Gastrocnemius medialis (tissue), 4 donors: ENCODE results near the gene ZRANB3. TPM values are rescaled to one million over a fixed set of nuclear protein-coding genes. Genes with fewer than 3 reads are reported as not detected.
"Not testable (repeated sequence)": the region's sequence is repeated elsewhere in the genome, so short reads cannot be mapped to it uniquely, and the experiment has no call there.

Source experiments
- ATAC-seq, 2 donors: fragments of 150-250 bp; one replicate each; pipeline ENCODE4 v1.9.1; 2016
- DNase-seq, 2 donors: peaks; one replicate each; pipeline ENCODE4 v3.0.0-alpha.2; 2019
- H3K27ac ChIP-seq, 4 donors: fragments of 200-600 bp; sonication (generic); 1 replicate in 1 of 4; 2 replicates in 3 of 4; pipeline ENCODE4 v1.5.1; 2016 to 2018; ENCODE audit warnings: mild to moderate bottlenecking in 2 of 4, moderate library complexity in 1 of 4
- H3K27me3 ChIP-seq, 3 donors: fragments of 200-600 bp; sonication (generic) in 2 of 3; 1 replicate in 1 of 3; 2 replicates in 2 of 3; pipeline versions ENCODE4 v1.5.1 to v1.6.0; 2016 to 2019; ENCODE audit warnings: mild to moderate bottlenecking in 1 of 3, moderate library complexity in 1 of 3
- H3K36me3 ChIP-seq, 2 donors: fragments of 200-600 bp; sonication (generic) in 1 of 2; one replicate each; pipeline ENCODE4 v1.5.1; 2017 to 2018
- H3K4me1 ChIP-seq, 2 donors: fragments of 200-600 bp; sonication (generic) in 1 of 2; one replicate each; pipeline ENCODE4 v1.5.1; 2016 to 2017; ENCODE audit warnings: mild to moderate bottlenecking in 2 of 2
- H3K4me3 ChIP-seq, 4 donors: fragments of 200-600 bp; sonication (generic) in 3 of 4; 1 replicate in 1 of 4; 2 replicates in 3 of 4; pipeline ENCODE4 v1.5.1; 2016 to 2019; ENCODE audit warnings: mild to moderate bottlenecking in 2 of 4
- H3K9me3 ChIP-seq, 3 donors: fragments of 200-600 bp; sonication (generic) in 2 of 3; 1 replicate in 1 of 3; 2 replicates in 2 of 3; pipeline ENCODE4 v1.5.1; 2016 to 2019
- POLR2A ChIP-seq, 2 donors: fragments of 450-650 bp; IDR thresholded peaks; one replicate each; pipeline ENCODE4 v1.6.1; 2017; ENCODE audit warnings: antibody characterized with exemption in 2 of 2, mild to moderate bottlenecking in 2 of 2, moderate library complexity in 2 of 2
- in situ Hi-C, 4 donors: fragments of 200-750 bp; cut with MboI; loops; one replicate each; pipeline versions ENCODE4 v1.15.0 to v1.8.0; 2017; ENCODE audit warnings: low sequenced_read_pairs in 4 of 4
- intact Hi-C: fragments of 100-400 bp; cut with DNase I; formaldehyde crosslinking; loops from one replicate; pipeline ENCODE4 v1.15.1; 2023; ENCODE audit warnings: low total_unique reads
- total RNA-seq, 4 donors: library from RNA; depleted of rRNA; stranded (reverse); fragments of >200 nt; gene quantifications; one replicate each; pipeline versions ENCODE4 v1.1.0 to v1.2.3, GENCODE V29; 2016
- TF ChIP-seq, protein P1 (sequence below), 5 experiments: fragments of 450-650 bp in 3 of 5; fragments of 200-600 bp in 2 of 5; sonication (generic) in 2 of 5; IDR thresholded peaks in 4 of 5; conservative IDR thresholded peaks in 1 of 5; 1 replicate in 4 of 5; 2 replicates in 1 of 5; pipeline ENCODE4 v1.5.1; 2016 to 2019; ENCODE audit warnings: antibody characterized with exemption in 5 of 5, mild to moderate bottlenecking in 3 of 5, moderate library complexity in 3 of 5

The ZRANB3 gene
- total RNA-seq, 4 donors from 2014 or later = 1.9 to 4.8 (median 2.9) TPM

GRCh38 chr2:135510577-135510976 is 20.4 kb downstream of the ZRANB3 start:
- TF ChIP-seq, protein P1, sequence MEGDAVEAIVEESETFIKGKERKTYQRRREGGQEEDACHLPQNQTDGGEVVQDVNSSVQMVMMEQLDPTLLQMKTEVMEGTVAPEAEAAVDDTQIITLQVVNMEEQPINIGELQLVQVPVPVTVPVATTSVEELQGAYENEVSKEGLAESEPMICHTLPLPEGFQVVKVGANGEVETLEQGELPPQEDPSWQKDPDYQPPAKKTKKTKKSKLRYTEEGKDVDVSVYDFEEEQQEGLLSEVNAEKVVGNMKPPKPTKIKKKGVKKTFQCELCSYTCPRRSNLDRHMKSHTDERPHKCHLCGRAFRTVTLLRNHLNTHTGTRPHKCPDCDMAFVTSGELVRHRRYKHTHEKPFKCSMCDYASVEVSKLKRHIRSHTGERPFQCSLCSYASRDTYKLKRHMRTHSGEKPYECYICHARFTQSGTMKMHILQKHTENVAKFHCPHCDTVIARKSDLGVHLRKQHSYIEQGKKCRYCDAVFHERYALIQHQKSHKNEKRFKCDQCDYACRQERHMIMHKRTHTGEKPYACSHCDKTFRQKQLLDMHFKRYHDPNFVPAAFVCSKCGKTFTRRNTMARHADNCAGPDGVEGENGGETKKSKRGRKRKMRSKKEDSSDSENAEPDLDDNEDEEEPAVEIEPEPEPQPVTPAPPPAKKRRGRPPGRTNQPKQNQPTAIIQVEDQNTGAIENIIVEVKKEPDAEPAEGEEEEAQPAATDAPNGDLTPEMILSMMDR (IDR thresholded peaks at IDR 0.05 in 4 of 5, conservative IDR thresholded peaks at IDR 0.05 in 1 of 5) = no peak
- no peak for TF ChIP-seq POLR2A (IDR thresholded peaks at IDR 0.05)
- Histone ChIP-seq H3K27me3 (no peaks in the 10 kb centered on the region), H3K9me3 (peaks cover 0 to 4% (median 0%) of the 10 kb centered on the region in 3 donors), H3K4me1 (no peaks in the 10 kb centered on the region), H3K36me3 (no peaks in the 10 kb centered on the region), H3K27ac (no peak overlapping the region), H3K4me3 (no peak overlapping the region)
- intact Hi-C loops (no loop called here), in situ Hi-C loops (no loop called here)
- ATAC-seq (no peak), DNase-seq (no peak)

DNA sequence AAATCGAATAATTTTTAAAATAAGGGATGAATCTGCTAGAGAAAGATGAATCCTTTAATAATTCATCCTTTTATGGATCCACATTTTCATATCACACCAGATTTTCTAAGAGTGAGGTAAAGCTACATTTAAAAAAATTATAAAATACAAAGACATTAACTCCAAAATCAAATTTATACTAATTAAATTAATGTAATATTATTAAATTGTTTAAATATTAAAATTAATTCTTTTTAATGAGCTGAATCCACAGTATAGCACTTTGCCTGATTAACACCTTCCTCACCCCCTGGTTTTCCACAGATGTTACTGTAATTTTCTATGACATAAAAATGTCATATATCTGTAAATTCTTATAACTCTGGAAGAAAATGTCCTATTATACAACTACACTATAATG is 26.2 kb downstream of the ZRANB3 start:
- in situ Hi-C loops (no loop called here), intact Hi-C loops (no loop called here)
- ATAC-seq = no peak
- Histone ChIP-seq H3K4me1 (no peaks in the 10 kb centered on the region), H3K36me3 (no peaks in the 10 kb centered on the region), H3K27me3 (no peaks in the 10 kb centered on the region), H3K4me3 (no peak overlapping the region), H3K9me3 (no peaks in the 10 kb centered on the region), H3K27ac (no peak overlapping the region)
- DNase-seq = no peak
- TF ChIP-seq, protein P1 (IDR thresholded peaks at IDR 0.05 in 4 of 5, conservative IDR thresholded peaks at IDR 0.05 in 1 of 5) = no peak
- TF ChIP-seq POLR2A (IDR thresholded peaks at IDR 0.05) = no peak

DNA sequence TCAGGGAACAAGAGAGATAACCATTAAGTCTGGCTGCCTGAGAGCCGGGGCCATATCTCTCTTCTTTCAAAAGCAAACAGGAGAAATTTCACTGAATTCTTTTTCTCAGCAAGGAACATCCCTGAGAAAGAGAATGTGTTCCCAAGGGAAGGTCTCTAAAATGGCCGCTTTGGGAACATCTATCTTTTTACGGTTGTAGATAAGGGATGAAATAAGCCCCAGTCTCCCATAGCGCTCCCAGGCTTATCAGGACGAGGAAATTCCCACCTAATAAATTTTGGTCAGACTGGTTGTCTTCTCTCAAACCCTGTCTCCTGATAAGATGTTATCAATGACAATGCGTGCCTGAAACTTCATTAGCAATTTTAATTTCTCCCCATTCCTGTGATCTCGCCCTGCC is 32.4 kb downstream of the ZRANB3 start:
- DNase-seq, ATAC-seq, H3K27ac ChIP-seq, intact Hi-C loops, H3K9me3 ChIP-seq, H3K27me3 ChIP-seq, H3K4me3 ChIP-seq, H3K36me3 ChIP-seq: not testable (repeated sequence)
- H3K4me1 ChIP-seq = peaks cover 10 to 23% of the 10 kb centered on the region in 2 donors
- in situ Hi-C loops = loop anchor here in 1 of 4 donors (25.0 kb wide), 1 partner anchor 114 kb away; no protein-coding TSS in a partner anchor

DNA sequence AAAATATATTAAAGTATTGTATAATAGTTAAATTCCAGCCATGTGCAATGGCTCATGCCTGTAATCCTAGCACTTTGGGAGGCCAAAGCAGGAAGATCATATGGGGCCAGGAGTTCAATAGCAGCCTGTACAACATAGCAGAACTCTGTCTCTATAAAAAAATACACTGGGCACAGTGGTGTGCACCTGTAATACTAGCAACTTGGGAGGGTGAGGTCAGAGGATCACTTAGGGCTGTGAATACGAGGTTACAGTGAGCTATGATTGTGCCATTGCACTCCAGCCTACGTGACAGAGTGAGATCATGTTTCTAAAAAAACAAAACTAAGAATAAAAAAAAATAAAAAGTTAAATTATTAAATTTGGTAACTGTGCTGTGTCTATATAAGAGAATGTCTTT is 36.1 kb downstream of the ZRANB3 start:
- Histone ChIP-seq H3K27ac (peak overlapping the region; percentile 80 to 89 (median 85)), H3K4me3 (no peak overlapping the region), H3K36me3 (no peaks in the 10 kb centered on the region), H3K9me3 (no peaks in the 10 kb centered on the region), H3K4me1 (peaks cover 10 to 26% of the 10 kb centered on the region in 2 donors), H3K27me3 (no peaks in the 10 kb centered on the region)
- intact Hi-C loops = loop anchor here (1.0 to 2.0 kb wide), 2 partner anchors 36 to 246 kb away; partner anchors contain the start of genes R3HDM1, UBXN4 and ZRANB3
- ATAC-seq = peak; percentile 91 to 95
- TF ChIP-seq, protein P1 (IDR thresholded peaks at IDR 0.05 in 4 of 5, conservative IDR thresholded peaks at IDR 0.05 in 1 of 5) = no peak
- TF ChIP-seq POLR2A (IDR thresholded peaks at IDR 0.05) = no peak
- peak; percentile 13 to 73 for DNase-seq
- in situ Hi-C loops = loop anchor here in 1 of 4 donors (25.0 kb wide), 1 partner anchor 117 kb away; no protein-coding TSS in a partner anchor

DNA sequence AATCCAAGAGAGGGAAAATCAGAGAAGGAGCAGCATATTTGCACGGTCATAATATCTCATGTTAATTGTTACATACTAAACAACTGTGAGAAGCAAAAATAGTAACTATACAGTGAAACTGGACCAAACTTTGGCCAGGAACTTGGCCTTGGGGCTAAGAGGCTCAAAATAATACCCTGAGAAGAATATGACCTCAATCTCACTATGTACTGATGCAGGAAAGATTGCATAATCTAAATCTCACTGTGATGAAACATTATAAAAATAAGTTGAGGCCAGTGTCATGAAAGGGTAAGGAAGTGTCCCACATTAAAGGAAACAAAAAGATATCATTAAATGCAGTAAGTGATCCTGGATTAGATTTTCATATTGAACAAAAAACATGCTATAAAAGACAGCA is 36.5 kb downstream of the ZRANB3 start:
- Histone ChIP-seq H3K27ac (peak overlapping the region; percentile 80 to 89 (median 85)), H3K4me3 (no peak overlapping the region), H3K27me3 (no peaks in the 10 kb centered on the region), H3K36me3 (no peaks in the 10 kb centered on the region), H3K9me3 (no peaks in the 10 kb centered on the region), H3K4me1 (peaks cover 10 to 26% of the 10 kb centered on the region in 2 donors)
- peak; percentile 97 to 99 for ATAC-seq
- in situ Hi-C loops (loop anchor here in 1 of 4 donors (25.0 kb wide), 1 partner anchor 118 kb away; no protein-coding TSS in a partner anchor), intact Hi-C loops (loop anchor here (2.0 kb wide), 1 partner anchor 246 kb away; the partner anchor contains the start of gene UBXN4)
- peak in 1 of 2 donors; percentile 20 for DNase-seq
- TF ChIP-seq POLR2A (IDR thresholded peaks at IDR 0.05) = no peak
- TF ChIP-seq, protein P1 (IDR thresholded peaks at IDR 0.05 in 4 of 5, conservative IDR thresholded peaks at IDR 0.05 in 1 of 5) = no peak
